ENCODE results near the gene SMYD2. TPM values are rescaled to one million over a fixed set of nuclear protein-coding genes. Genes with fewer than 3 reads are reported as not detected.
A peak's percentile ranks its signal among the peaks of the same experiment; 100 is the strongest.

SMYD2 gene
- polyA plus RNA-seq, 3 donors = 14.2 to 28.4 (median 23.6) TPM

- no peaks in the 10 kb centered on the region for H4K20me1 ChIP-seq (ENCODE audit: insufficient read depth, low read length)
- no peaks in the 10 kb centered on the region for H3K79me2 ChIP-seq (ENCODE audit: insufficient read depth, low read length)
- no peak for TF ChIP-seq CTCF (IDR thresholded peaks at IDR 0.05)
- no peaks in the 10 kb centered on the region for H3K27me3 ChIP-seq (ENCODE audit: control insufficient read depth in 2 of 2, insufficient read depth in 2 of 2, low read length in 2 of 2)
- Mint-ChIP-seq H3K27me3 (ENCODE audit: low read depth in 3 of 3) (no peaks in the 10 kb centered on the region), H3K4me3 (no peak overlapping the region), H3K27ac (no peak overlapping the region), H3K4me1 (peaks cover 5% of the 10 kb centered on the region), H3K36me3 (peaks cover 44 to 45% of the 10 kb centered on the region in 2 donors), H3K9me3 (no peaks in the 10 kb centered on the region)
- peaks cover 5 to 34% of the 10 kb centered on the region in 2 donors for H3K36me3 ChIP-seq (replicated peaks in 1 of 2; ENCODE audit: control insufficient read depth in 1 of 2, insufficient read depth in 2 of 2, low read length in 2 of 2)
- no peaks in the 10 kb centered on the region for H3K4me1 ChIP-seq (ENCODE audit: control insufficient read depth in 1 of 2, insufficient read depth in 2 of 2, low read length in 2 of 2)
- no peak overlapping the region for H2AFZ ChIP-seq (ENCODE audit: insufficient read depth, low read depth, low read length, poor library complexity, severe bottlenecking)
- H3K27ac ChIP-seq (ENCODE audit: low read depth in 1 of 2, low read length in 2 of 2) = no peak overlapping the region
- intact Hi-C loops (cut with micrococcal nuclease) = no loop called here
- no peak overlapping the region for H3K4me2 ChIP-seq (replicated peaks; ENCODE audit: extremely low read depth, low read length, poor library complexity, severe bottlenecking)
- DNase-seq = no peak
- 90% methylated on average over 2 of the region's 4 CpGs for WGBS (ENCODE audit: insufficient coverage)
- no peaks in the 10 kb centered on the region for H3K9me3 ChIP-seq (replicated peaks in 1 of 2; ENCODE audit: control insufficient read depth in 1 of 2, insufficient read depth in 1 of 2, low read length in 2 of 2)
- no peak overlapping the region for H3K9ac ChIP-seq (ENCODE audit: insufficient read depth, low read length, poor library complexity, severe bottlenecking)
- no peak overlapping the region for H3K4me3 ChIP-seq (replicated peaks in 1 of 3; ENCODE audit: low read depth in 2 of 3, low read length in 3 of 3)
Measured at GRCh38 chr1:214317300-214317699, 36.3 kb downstream of the SMYD2 start.

GRCh38 chr1:214317734-214318133 is 36.8 kb downstream of the SMYD2 start:
- no peaks in the 10 kb centered on the region for H3K79me2 ChIP-seq (ENCODE audit: insufficient read depth, low read length)
- H3K4me3 Mint-ChIP-seq = no peak overlapping the region
- no peak overlapping the region for H3K4me3 ChIP-seq (replicated peaks in 1 of 3; ENCODE audit: low read depth in 2 of 3, low read length in 3 of 3)
- TF ChIP-seq CTCF (IDR thresholded peaks at IDR 0.05) = no peak
- H3K27ac ChIP-seq (ENCODE audit: low read depth in 1 of 2, low read length in 2 of 2) = no peak overlapping the region
- DNase-seq = no peak
- no peaks in the 10 kb centered on the region for H4K20me1 ChIP-seq (ENCODE audit: insufficient read depth, low read length)
- no peaks in the 10 kb centered on the region for H3K9me3 ChIP-seq (replicated peaks in 1 of 2; ENCODE audit: control insufficient read depth in 1 of 2, insufficient read depth in 1 of 2, low read length in 2 of 2)
- peaks cover 5% of the 10 kb centered on the region for H3K4me1 Mint-ChIP-seq
- H3K27ac Mint-ChIP-seq = peak overlapping the region in 1 of 7 donors; percentile 27
- intact Hi-C loops (cut with micrococcal nuclease) = no loop called here
- H3K4me1 ChIP-seq (ENCODE audit: control insufficient read depth in 1 of 2, insufficient read depth in 2 of 2, low read length in 2 of 2) = no peaks in the 10 kb centered on the region
- no peak overlapping the region for H3K9ac ChIP-seq (ENCODE audit: insufficient read depth, low read length, poor library complexity, severe bottlenecking)
- no peaks in the 10 kb centered on the region for H3K27me3 Mint-ChIP-seq (ENCODE audit: low read depth in 3 of 3)
- H3K9me3 Mint-ChIP-seq = no peaks in the 10 kb centered on the region
- no peak overlapping the region for H3K4me2 ChIP-seq (replicated peaks; ENCODE audit: extremely low read depth, low read length, poor library complexity, severe bottlenecking)
- no peaks in the 10 kb centered on the region for H3K27me3 ChIP-seq (ENCODE audit: control insufficient read depth in 2 of 2, insufficient read depth in 2 of 2, low read length in 2 of 2)
- H2AFZ ChIP-seq (ENCODE audit: insufficient read depth, low read depth, low read length, poor library complexity, severe bottlenecking) = no peak overlapping the region
- H3K36me3 ChIP-seq (replicated peaks in 1 of 2; ENCODE audit: control insufficient read depth in 1 of 2, insufficient read depth in 2 of 2, low read length in 2 of 2) = peaks cover 6 to 34% of the 10 kb centered on the region in 2 donors
- WGBS (ENCODE audit: insufficient coverage) = 100% methylated on average over 4 of the region's 5 CpGs
- peaks cover 44 to 48% of the 10 kb centered on the region in 2 donors for H3K36me3 Mint-ChIP-seq

All from CD14-positive monocyte (primary cell).